OCI-LY7 (cell line): ENCODE results near the gene MRPL47. TPM values are rescaled to one million over a fixed set of nuclear protein-coding genes. Genes with fewer than 3 reads are reported as not detected.

Experiments
- BruUV-seq: library from RNA; stranded (reverse); fragments of 400-500 nt; replicated peaks from 2 replicates; lab custom pipeline; 2021; lab: Mats Ljungman, UMichigan
- CTCF ChIA-PET: fragments of 300-600 bp; sonication (Branson Sonifier 250); formaldehyde crosslinking; loops from one replicate; lab custom pipeline; 2022; ENCODE audit warnings: antibody characterized with exemption; ENCODE audit not compliant: unreplicated experiment; lab: Charles Lee
- POLR2A ChIA-PET: fragments of 300-600 bp; sonication (Branson Sonifier 250); formaldehyde crosslinking; loops from one replicate; lab custom pipeline; 2022; ENCODE audit warnings: antibody characterized with exemption; lab: Charles Lee
- DNase-seq: peaks from one replicate; pipeline ENCODE4 v3.0.0-alpha.2; 2015; ENCODE audit warnings: low spot score
- H2AFZ ChIP-seq: fragments of 200-600 bp; sonication (generic), shearing (Covaris generic); 2 replicates; pipeline ENCODE4 v1.6.1; 2014; ENCODE audit warnings: mild to moderate bottlenecking, antibody characterized with exemption, low read length, moderate library complexity
- H3K27ac ChIP-seq: fragments of 200-600 bp; sonication (generic); 2 replicates; pipeline ENCODE4 v1.5.1; 2014; ENCODE audit warnings: mixed run types, low read depth, mild to moderate bottlenecking, moderate library complexity, low read length, inconsistent platforms; ENCODE audit not compliant: poor library complexity, severe bottlenecking
- H3K36me3 ChIP-seq: fragments of 200-600 bp; sonication (generic); 2 replicates; pipeline ENCODE4 v1.6.1; 2014; ENCODE audit warnings: mild to moderate bottlenecking, antibody characterized with exemption, low read length, moderate library complexity, mixed read lengths; ENCODE audit not compliant: insufficient read depth
- H3K4me1 ChIP-seq: fragments of 200-600 bp; sonication (generic); 2 replicates; pipeline ENCODE4 v1.5.1; 2014; ENCODE audit warnings: mild to moderate bottlenecking, low read length; ENCODE audit not compliant: insufficient read depth, poor library complexity, severe bottlenecking
- H3K4me2 ChIP-seq: fragments of 200-600 bp; sonication (generic); 2 replicates; pipeline ENCODE4 v1.6.1; 2014; ENCODE audit warnings: mild to moderate bottlenecking, low read length
- H3K4me3 ChIP-seq: fragments of 200-600 bp; sonication (generic); 2 replicates; pipeline ENCODE4 v1.5.1; 2014; ENCODE audit warnings: mild to moderate bottlenecking, low read depth, low read length; ENCODE audit not compliant: poor library complexity, severe bottlenecking
- H3K79me2 ChIP-seq: fragments of 200-600 bp; sonication (generic); 2 replicates; pipeline ENCODE4 v1.6.1; 2016; ENCODE audit warnings: low read depth, mild to moderate bottlenecking, low read length, moderate library complexity, mixed read lengths; ENCODE audit not compliant: insufficient read depth
- H3K9me2 ChIP-seq: fragments of 200-600 bp; sonication (generic); 2 replicates; pipeline ENCODE4 v1.6.1; 2016; ENCODE audit warnings: mild to moderate bottlenecking, low read length, mixed read lengths; ENCODE audit not compliant: insufficient read depth
- H3K9me3 ChIP-seq: fragments of 200-600 bp; sonication (generic); 2 replicates; pipeline ENCODE4 v1.6.1; 2014; ENCODE audit warnings: mild to moderate bottlenecking, mixed run types, low read length, mixed read lengths
- H4K20me1 ChIP-seq: fragments of 200-600 bp; sonication (generic); 2 replicates; pipeline ENCODE4 v1.6.1; 2014; ENCODE audit warnings: mild to moderate bottlenecking, antibody characterized with exemption, low read length, moderate library complexity, mixed read lengths; ENCODE audit not compliant: insufficient read depth
- CTCF ChIP-seq: fragments of 200-600 bp; sonication (generic); conservative IDR thresholded peaks from 2 replicates; pipeline ENCODE4 v1.5.1; 2014; ENCODE audit warnings: mild to moderate bottlenecking, antibody characterized with exemption, low read length, moderate library complexity, mixed read lengths
- EZH2phosphoT487 ChIP-seq: fragments of 200-600 bp; sonication (generic); IDR thresholded peaks from 2 replicates; pipeline ENCODE4 v1.6.1; 2018; ENCODE audit warnings: low read depth, borderline replicate concordance, mild to moderate bottlenecking, mixed run types, antibody characterized with exemption, low read length, moderate library complexity, mixed read lengths
- intact Hi-C: fragments of 100-400 bp; cut with micrococcal nuclease; formaldehyde crosslinking; loops from one replicate; pipeline ENCODE4 v1.10.0; 2022; ENCODE audit not compliant: unreplicated experiment
- total RNA-seq, 2 experiments: library from RNA; depleted of rRNA in 1 of 2; stranded (reverse); fragments of >200 nt in 1 of 2; shearing (Covaris generic) in 1 of 2; gene quantifications; 2 replicates each; pipeline ENCODE4 v1.2.3, GENCODE V29; 2014 to 2022

Gene MRPL47
- total RNA-seq, 2 experiments from 2014 or later: 25.9 to 47.2 TPM

- Histone ChIP-seq H3K36me3 (peaks cover 79% of the 10 kb centered on the region), H3K27ac (no peak overlapping the region), H4K20me1 (no peaks in the 10 kb centered on the region), H3K79me2 (no peaks in the 10 kb centered on the region), H3K4me3 (no peak overlapping the region), H3K9me3 (no peaks in the 10 kb centered on the region), H3K4me2 (no peak overlapping the region), H3K9me2 (no peaks in the 10 kb centered on the region), H3K4me1 (no peaks in the 10 kb centered on the region), H2AFZ (no peak overlapping the region)
- intact Hi-C loops: no loop called here
- CTCF ChIA-PET: no interaction called here
- DNase-seq: no peak
- no TSS peak for BruUV-seq
- TF ChIP-seq EZH2phosphoT487: no peak
- TF ChIP-seq CTCF: no peak
- POLR2A ChIA-PET: interaction anchor here (0.6 kb wide), 2 partner anchors 12 to 25 kb away, joined by 3 read pairs; no protein-coding TSS in a partner anchor
Measured at GRCh38 chr3:179622023-179622422, 17.6 kb upstream of the MRPL47 start.

- no peak for DNase-seq
- CTCF ChIA-PET: no interaction called here
- POLR2A ChIA-PET: interaction anchor here (0.6 to 2.3 kb wide), 8 partner anchors 9 to 37 kb away, joined by 3 to 9 read pairs (median 4); partner anchors contain the start of genes MRPL47, NDUFB5 and USP13
- no peaks in the 10 kb centered on the region for H3K9me3 ChIP-seq
- H3K36me3 ChIP-seq: peaks cover 43% of the 10 kb centered on the region
- H4K20me1 ChIP-seq: no peaks in the 10 kb centered on the region
- BruUV-seq: no TSS peak
- H3K27ac ChIP-seq: no peak overlapping the region
- H3K79me2 ChIP-seq: peaks cover 13% of the 10 kb centered on the region; the same call in 1 of the 2 replicates
- H2AFZ ChIP-seq: no peak overlapping the region
- no peak overlapping the region for H3K4me3 ChIP-seq
- H3K9me2 ChIP-seq: no peaks in the 10 kb centered on the region
- H3K4me1 ChIP-seq: peaks cover 10% of the 10 kb centered on the region
- intact Hi-C loops: no loop called here
- TF ChIP-seq CTCF (no peak), EZH2phosphoT487 (no peak)
- H3K4me2 ChIP-seq: no peak overlapping the region
Measured at GRCh38 chr3:179615458-179616173, 11.2 kb upstream of the MRPL47 start.

DNA sequence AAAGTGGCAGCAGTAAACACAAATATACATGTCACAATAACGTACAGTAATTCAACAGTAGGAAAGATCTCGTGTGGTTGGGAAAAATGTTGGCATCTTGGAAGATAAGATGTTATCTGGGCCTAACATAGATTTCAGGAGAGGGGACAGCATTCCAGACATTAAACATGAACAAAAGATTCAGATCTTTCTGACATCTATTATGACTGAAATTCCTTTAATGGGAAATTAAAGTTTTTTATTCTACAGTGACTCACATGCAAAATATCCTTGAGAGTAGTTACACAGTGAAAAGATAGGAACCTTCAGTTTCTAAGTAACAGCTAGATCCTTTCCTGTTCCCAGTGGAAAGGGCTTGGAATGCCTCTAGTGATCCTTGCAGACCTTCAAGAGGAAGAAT, 9.4 kb upstream of the MRPL47 start:
- H3K4me2 ChIP-seq: no peak overlapping the region

More for the DNA sequence above, 9.4 kb upstream of the MRPL47 start:
- Histone ChIP-seq H3K4me1 (peaks cover 19% of the 10 kb centered on the region), H3K27ac (no peak overlapping the region), H3K9me2 (no peaks in the 10 kb centered on the region), H3K9me3 (no peaks in the 10 kb centered on the region), H2AFZ (no peak overlapping the region), H3K4me3 (no peak overlapping the region), H3K36me3 (peaks cover 44% of the 10 kb centered on the region), H4K20me1 (no peaks in the 10 kb centered on the region), H3K79me2 (peaks cover 31% of the 10 kb centered on the region; the same call in 1 of the 2 replicates)
- POLR2A ChIA-PET: interaction anchor here (1.0 to 2.3 kb wide), 3 partner anchors 9 to 43 kb away, joined by 3 to 9 read pairs (median 4); partner anchors contain the start of genes MRPL47 and NDUFB5
- TF ChIP-seq EZH2phosphoT487 (no peak), CTCF (no peak)
- BruUV-seq: no TSS peak
- DNase-seq: no peak
- intact Hi-C loops: no loop called here
- CTCF ChIA-PET: no interaction called here
